GM19238 (cell line): ENCODE measurements around the gene HCRTR1.

ENCODE experiments used
- DNase-seq: peaks from one replicate; pipeline ENCODE4 v3.0.0; 2011; ENCODE audit warnings: low spot score; ENCODE audit not compliant: insufficient read length

HCRTR1 gene

GRCh38 chr1:31598980-31599379 is 18.5 kb upstream of the HCRTR1 start:
- no peak for DNase-seq

GRCh38 chr1:31600641-31601040 is 16.8 kb upstream of the HCRTR1 start:
- DNase-seq: no peak

GRCh38 chr1:31602081-31602480 is 15.4 kb upstream of the HCRTR1 start:
- DNase-seq: no peak

- DNase-seq: peak; percentile 74
Observed at GRCh38 chr1:31605908-31606427, 11.5 kb upstream of the HCRTR1 start.

- no peak for DNase-seq
Observed at GRCh38 chr1:31607360-31607759, 10.1 kb upstream of the HCRTR1 start.

GRCh38 chr1:31609514-31610118 is 7.9 kb upstream of the HCRTR1 start:
- DNase-seq: no peak

- DNase-seq: no peak
Observed at GRCh38 chr1:31614414-31615005, 3.0 kb upstream of the HCRTR1 start.

- DNase-seq: no peak
Observed at GRCh38 chr1:31615414-31615813, 2.1 kb upstream of the HCRTR1 start.

- no peak for DNase-seq
Observed at GRCh38 chr1:31615939-31616338, 1.6 kb upstream of the HCRTR1 start.

GRCh38 chr1:31617916-31618746 is 642 bp downstream of the HCRTR1 start:
- DNase-seq: peak; percentile 70

- DNase-seq: no peak
Observed at GRCh38 chr1:31618916-31619846, 1.7 kb downstream of the HCRTR1 start.

- DNase-seq: no peak
Observed at GRCh38 chr1:31620631-31621497, 3.4 kb downstream of the HCRTR1 start.

GRCh38 chr1:31621498-31621820 is 4.0 kb downstream of the HCRTR1 start:
- no peak for DNase-seq

GRCh38 chr1:31621847-31622730 is 4.6 kb downstream of the HCRTR1 start:
- DNase-seq: no peak

GRCh38 chr1:31623365-31623764 is 5.9 kb downstream of the HCRTR1 start:
- DNase-seq: no peak

GRCh38 chr1:31624309-31624708 is 6.8 kb downstream of the HCRTR1 start:
- no peak for DNase-seq

GRCh38 chr1:31624731-31625514 is 7.4 kb downstream of the HCRTR1 start:
- DNase-seq: no peak

- DNase-seq: no peak
Observed at GRCh38 chr1:31625561-31626222, 8.2 kb downstream of the HCRTR1 start.
